WTC11 (cell line): Measurements from ENCODE around the gene CFAP77. TPM values are rescaled to one million over a fixed set of nuclear protein-coding genes. Genes with fewer than 3 reads are reported as not detected.

ENCODE experiments used
- ATAC-seq: fragments of 200-7000 bp; cut with Tn5 transposase; 2 replicates; pipeline ENCODE4 v1.10.0; 2021; ENCODE audit warnings: mild to moderate bottlenecking, moderate library complexity
- CTCF ChIA-PET: fragments of 300-600 bp; sonication (Branson Sonifier 250); formaldehyde crosslinking; loops from one replicate; lab custom pipeline; 2021; ENCODE audit warnings: antibody characterized with exemption; lab: Charles Lee
- POLR2A ChIA-PET: fragments of 350-600 bp; sonication (Branson Sonifier 250); formaldehyde crosslinking; loops from one replicate; lab custom pipeline; 2021; ENCODE audit warnings: antibody characterized with exemption; lab: Charles Lee
- DNase-seq: peaks from one replicate; pipeline ENCODE4 v3.0.0; 2021; ENCODE audit warnings: low spot score
- H3K27ac Mint-ChIP-seq: 2 replicates; pipeline ENCODE4 v1.8.0; 2021; ENCODE audit warnings: mixed read lengths
- H3K27me3 Mint-ChIP-seq: 2 replicates; pipeline ENCODE4 v1.8.0; 2021; ENCODE audit warnings: low read depth, mild to moderate bottlenecking, moderate library complexity, mixed read lengths
- H3K36me3 Mint-ChIP-seq: 2 replicates; pipeline ENCODE4 v1.8.0; 2021; ENCODE audit warnings: mixed read lengths
- H3K4me1 Mint-ChIP-seq: 2 replicates; pipeline ENCODE4 v1.8.0; 2022; ENCODE audit warnings: mixed read lengths
- H3K4me3 Mint-ChIP-seq: 2 replicates; pipeline ENCODE4 v1.8.0; 2021; ENCODE audit warnings: mild to moderate bottlenecking, moderate library complexity, mixed read lengths
- H3K9me3 Mint-ChIP-seq: 2 replicates; pipeline ENCODE4 v1.8.0; 2021; ENCODE audit warnings: mixed read lengths
- CBFB ChIP-seq: sonication (generic); formaldehyde crosslinking; IDR thresholded peaks from 2 replicates; pipeline ENCODE4 v1.8.1; 2022; ENCODE audit warnings: mild to moderate bottlenecking, low read depth, missing genetic modification reagents
- CTCF ChIP-seq: fragments of 200-600 bp; IDR thresholded peaks from 2 replicates; pipeline ENCODE4 v1.8.0; 2022; ENCODE audit warnings: antibody characterized with exemption
- PRDM15 ChIP-seq: sonication (generic); formaldehyde crosslinking; IDR thresholded peaks from 2 replicates; pipeline ENCODE4 v1.8.0; 2022; ENCODE audit warnings: missing genetic modification reagents
- SP1 ChIP-seq: sonication (generic); formaldehyde crosslinking; conservative IDR thresholded peaks from 2 replicates; pipeline ENCODE4 v1.8.1; 2022; ENCODE audit warnings: missing genetic modification reagents
- STAT6 ChIP-seq: sonication (generic); formaldehyde crosslinking; conservative IDR thresholded peaks from 2 replicates; pipeline ENCODE4 v1.8.1; 2023; ENCODE audit warnings: mild to moderate bottlenecking, low read depth, missing genetic modification reagents, moderate library complexity
- USF2 ChIP-seq: sonication (generic); formaldehyde crosslinking; IDR thresholded peaks from 2 replicates; pipeline ENCODE4 v1.8.1; 2023; ENCODE audit warnings: mild to moderate bottlenecking, missing genetic modification reagents, moderate library complexity
- ZNF232 ChIP-seq: sonication (generic); formaldehyde crosslinking; IDR thresholded peaks from 2 replicates; pipeline ENCODE4 v1.8.0; 2022; ENCODE audit warnings: mild to moderate bottlenecking, missing genetic modification reagents
- total RNA-seq: library from RNA; stranded (reverse); gene quantifications from 3 replicates; pipeline ENCODE4 v1.2.3, GENCODE V29; 2021
- TF ChIP-seq, protein P1 (sequence below): sonication (generic); formaldehyde crosslinking; IDR thresholded peaks from 2 replicates; pipeline ENCODE4 v1.8.1; 2023; ENCODE audit warnings: mild to moderate bottlenecking, missing genetic modification reagents, borderline replicate concordance
- TF ChIP-seq, protein P2 (sequence below): sonication (generic); formaldehyde crosslinking; IDR thresholded peaks from 2 replicates; pipeline ENCODE4 v1.8.1; 2022; ENCODE audit warnings: missing genetic modification reagents, borderline replicate concordance
- TF ChIP-seq, protein P3 (sequence below): sonication (generic); formaldehyde crosslinking; IDR thresholded peaks from 2 replicates; pipeline ENCODE4 v1.8.1; 2023; ENCODE audit warnings: mild to moderate bottlenecking, moderate library complexity, missing genetic modification reagents
- TF ChIP-seq, protein P4 (sequence below): fragments of 250-450 bp; sonication (Bioruptor Pico); IDR thresholded peaks from 2 replicates; pipeline ENCODE4 v1.9.0; 2021; ENCODE audit warnings: mild to moderate bottlenecking
- TF ChIP-seq, protein P5 (sequence below): fragments of 250-450 bp; sonication (Bioruptor Pico); IDR thresholded peaks from 2 replicates; pipeline ENCODE4 v1.9.0; 2021; ENCODE audit warnings: mild to moderate bottlenecking

The CFAP77 gene
- total RNA-seq, 1 experiment from 2014 or later, result 1.2 TPM

DNA sequence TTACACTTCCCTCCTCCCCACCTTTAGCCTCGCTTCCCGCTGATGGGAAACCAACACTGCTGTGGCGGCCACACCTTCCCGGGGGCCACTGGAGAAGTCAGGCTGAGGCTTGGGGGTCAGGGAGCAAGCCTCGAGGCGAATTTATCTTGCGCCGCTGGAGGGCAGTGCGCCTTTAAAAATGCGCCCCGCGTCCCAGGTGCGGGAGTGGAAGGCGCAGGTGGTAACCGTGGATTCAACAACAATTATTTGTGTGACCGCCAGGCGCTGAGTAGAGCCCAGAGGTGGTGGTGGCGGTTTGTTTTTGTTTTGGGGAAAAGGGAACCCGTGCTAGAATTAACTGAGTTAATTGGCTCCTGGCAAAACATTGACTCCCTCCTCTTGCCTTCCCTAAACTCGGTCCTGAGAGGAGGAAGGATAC lies 1.1 kb downstream of the CFAP77 start:
- POLR2A ChIA-PET, result no interaction called here
- H3K9me3 Mint-ChIP-seq, result no peaks in the 10 kb centered on the region
- DNase-seq, result peak; percentile 89
- CTCF ChIA-PET, result interaction anchor here (1.0 to 1.9 kb wide), 5 partner anchors 136 to 396 kb away, joined by 3 to 12 read pairs (median 4); no protein-coding TSS in a partner anchor
- H3K36me3 Mint-ChIP-seq, result no peaks in the 10 kb centered on the region
- ATAC-seq, result peak; percentile 73
- H3K4me3 Mint-ChIP-seq, result peak overlapping the region; percentile 72
- H3K4me1 Mint-ChIP-seq, result peaks cover 40% of the 10 kb centered on the region
- no peak overlapping the region for H3K27ac Mint-ChIP-seq
- peaks cover 30% of the 10 kb centered on the region for H3K27me3 Mint-ChIP-seq
- TF ChIP-seq USF2 (CRISPR knock-in tag), result no peak; the same call in 1 of the 2 replicates
- TF ChIP-seq, protein P1, sequence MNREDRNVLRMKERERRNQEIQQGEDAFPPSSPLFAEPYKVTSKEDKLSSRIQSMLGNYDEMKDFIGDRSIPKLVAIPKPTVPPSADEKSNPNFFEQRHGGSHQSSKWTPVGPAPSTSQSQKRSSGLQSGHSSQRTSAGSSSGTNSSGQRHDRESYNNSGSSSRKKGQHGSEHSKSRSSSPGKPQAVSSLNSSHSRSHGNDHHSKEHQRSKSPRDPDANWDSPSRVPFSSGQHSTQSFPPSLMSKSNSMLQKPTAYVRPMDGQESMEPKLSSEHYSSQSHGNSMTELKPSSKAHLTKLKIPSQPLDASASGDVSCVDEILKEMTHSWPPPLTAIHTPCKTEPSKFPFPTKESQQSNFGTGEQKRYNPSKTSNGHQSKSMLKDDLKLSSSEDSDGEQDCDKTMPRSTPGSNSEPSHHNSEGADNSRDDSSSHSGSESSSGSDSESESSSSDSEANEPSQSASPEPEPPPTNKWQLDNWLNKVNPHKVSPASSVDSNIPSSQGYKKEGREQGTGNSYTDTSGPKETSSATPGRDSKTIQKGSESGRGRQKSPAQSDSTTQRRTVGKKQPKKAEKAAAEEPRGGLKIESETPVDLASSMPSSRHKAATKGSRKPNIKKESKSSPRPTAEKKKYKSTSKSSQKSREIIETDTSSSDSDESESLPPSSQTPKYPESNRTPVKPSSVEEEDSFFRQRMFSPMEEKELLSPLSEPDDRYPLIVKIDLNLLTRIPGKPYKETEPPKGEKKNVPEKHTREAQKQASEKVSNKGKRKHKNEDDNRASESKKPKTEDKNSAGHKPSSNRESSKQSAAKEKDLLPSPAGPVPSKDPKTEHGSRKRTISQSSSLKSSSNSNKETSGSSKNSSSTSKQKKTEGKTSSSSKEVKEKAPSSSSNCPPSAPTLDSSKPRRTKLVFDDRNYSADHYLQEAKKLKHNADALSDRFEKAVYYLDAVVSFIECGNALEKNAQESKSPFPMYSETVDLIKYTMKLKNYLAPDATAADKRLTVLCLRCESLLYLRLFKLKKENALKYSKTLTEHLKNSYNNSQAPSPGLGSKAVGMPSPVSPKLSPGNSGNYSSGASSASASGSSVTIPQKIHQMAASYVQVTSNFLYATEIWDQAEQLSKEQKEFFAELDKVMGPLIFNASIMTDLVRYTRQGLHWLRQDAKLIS (CRISPR knock-in tag), result no peak
- TF ChIP-seq SP1 (CRISPR knock-in tag), result 0 out of 2 replicates have a peak, but pooled peaks have one; percentile 51
- TF ChIP-seq, protein P2, sequence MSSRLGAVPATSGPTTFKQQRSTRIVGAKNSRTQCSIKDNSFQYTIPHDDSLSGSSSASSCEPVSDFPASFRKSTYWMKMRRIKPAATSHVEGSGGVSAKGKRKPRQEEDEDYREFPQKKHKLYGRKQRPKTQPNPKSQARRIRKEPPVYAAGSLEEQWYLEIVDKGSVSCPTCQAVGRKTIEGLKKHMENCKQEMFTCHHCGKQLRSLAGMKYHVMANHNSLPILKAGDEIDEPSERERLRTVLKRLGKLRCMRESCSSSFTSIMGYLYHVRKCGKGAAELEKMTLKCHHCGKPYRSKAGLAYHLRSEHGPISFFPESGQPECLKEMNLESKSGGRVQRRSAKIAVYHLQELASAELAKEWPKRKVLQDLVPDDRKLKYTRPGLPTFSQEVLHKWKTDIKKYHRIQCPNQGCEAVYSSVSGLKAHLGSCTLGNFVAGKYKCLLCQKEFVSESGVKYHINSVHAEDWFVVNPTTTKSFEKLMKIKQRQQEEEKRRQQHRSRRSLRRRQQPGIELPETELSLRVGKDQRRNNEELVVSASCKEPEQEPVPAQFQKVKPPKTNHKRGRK (CRISPR knock-in tag), result no peak
- TF ChIP-seq PRDM15 (CRISPR knock-in tag), result no peak
- TF ChIP-seq, protein P3, sequence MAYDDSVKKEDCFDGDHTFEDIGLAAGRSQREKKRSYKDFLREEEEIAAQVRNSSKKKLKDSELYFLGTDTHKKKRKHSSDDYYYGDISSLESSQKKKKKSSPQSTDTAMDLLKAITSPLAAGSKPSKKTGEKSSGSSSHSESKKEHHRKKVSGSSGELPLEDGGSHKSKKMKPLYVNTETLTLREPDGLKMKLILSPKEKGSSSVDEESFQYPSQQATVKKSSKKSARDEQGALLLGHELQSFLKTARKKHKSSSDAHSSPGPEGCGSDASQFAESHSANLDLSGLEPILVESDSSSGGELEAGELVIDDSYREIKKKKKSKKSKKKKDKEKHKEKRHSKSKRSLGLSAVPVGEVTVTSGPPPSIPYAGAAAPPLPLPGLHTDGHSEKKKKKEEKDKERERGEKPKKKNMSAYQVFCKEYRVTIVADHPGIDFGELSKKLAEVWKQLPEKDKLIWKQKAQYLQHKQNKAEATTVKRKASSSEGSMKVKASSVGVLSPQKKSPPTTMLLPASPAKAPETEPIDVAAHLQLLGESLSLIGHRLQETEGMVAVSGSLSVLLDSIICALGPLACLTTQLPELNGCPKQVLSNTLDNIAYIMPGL (CRISPR knock-in tag), result 0 out of 2 replicates have a peak, but pooled peaks have one; percentile 40
- TF ChIP-seq CBFB, result no peak
- TF ChIP-seq CTCF, result peak; percentile 40; the same call in 1 of the 2 replicates
- TF ChIP-seq, protein P4, sequence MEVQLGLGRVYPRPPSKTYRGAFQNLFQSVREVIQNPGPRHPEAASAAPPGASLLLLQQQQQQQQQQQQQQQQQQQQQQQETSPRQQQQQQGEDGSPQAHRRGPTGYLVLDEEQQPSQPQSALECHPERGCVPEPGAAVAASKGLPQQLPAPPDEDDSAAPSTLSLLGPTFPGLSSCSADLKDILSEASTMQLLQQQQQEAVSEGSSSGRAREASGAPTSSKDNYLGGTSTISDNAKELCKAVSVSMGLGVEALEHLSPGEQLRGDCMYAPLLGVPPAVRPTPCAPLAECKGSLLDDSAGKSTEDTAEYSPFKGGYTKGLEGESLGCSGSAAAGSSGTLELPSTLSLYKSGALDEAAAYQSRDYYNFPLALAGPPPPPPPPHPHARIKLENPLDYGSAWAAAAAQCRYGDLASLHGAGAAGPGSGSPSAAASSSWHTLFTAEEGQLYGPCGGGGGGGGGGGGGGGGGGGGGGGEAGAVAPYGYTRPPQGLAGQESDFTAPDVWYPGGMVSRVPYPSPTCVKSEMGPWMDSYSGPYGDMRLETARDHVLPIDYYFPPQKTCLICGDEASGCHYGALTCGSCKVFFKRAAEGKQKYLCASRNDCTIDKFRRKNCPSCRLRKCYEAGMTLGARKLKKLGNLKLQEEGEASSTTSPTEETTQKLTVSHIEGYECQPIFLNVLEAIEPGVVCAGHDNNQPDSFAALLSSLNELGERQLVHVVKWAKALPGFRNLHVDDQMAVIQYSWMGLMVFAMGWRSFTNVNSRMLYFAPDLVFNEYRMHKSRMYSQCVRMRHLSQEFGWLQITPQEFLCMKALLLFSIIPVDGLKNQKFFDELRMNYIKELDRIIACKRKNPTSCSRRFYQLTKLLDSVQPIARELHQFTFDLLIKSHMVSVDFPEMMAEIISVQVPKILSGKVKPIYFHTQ (CRISPR knock-in tag), result no peak
- TF ChIP-seq ZNF232 (CRISPR knock-in tag), result no peak
- no peak for TF ChIP-seq STAT6 (CRISPR knock-in tag)
- TF ChIP-seq, protein P5, sequence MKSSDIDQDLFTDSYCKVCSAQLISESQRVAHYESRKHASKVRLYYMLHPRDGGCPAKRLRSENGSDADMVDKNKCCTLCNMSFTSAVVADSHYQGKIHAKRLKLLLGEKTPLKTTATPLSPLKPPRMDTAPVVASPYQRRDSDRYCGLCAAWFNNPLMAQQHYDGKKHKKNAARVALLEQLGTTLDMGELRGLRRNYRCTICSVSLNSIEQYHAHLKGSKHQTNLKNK (CRISPR knock-in tag), result no peak
